ENCODE data around the gene CMTR1.
"Not testable (repeated sequence)": the region's sequence is repeated elsewhere in the genome, so short reads cannot be mapped to it uniquely, and the experiment has no call there.

CMTR1 gene

GRCh38 chr6:37435373-37435772, 2.4 kb downstream of the CMTR1 start:
- DNase-seq (ENCODE audit: low read depth in 3 of 3): no peak

GRCh38 chr6:37435816-37436215, 2.8 kb downstream of the CMTR1 start:
- no peak for DNase-seq (ENCODE audit: low read depth in 3 of 3)

- DNase-seq (ENCODE audit: low read depth in 3 of 3): no peak
These were observed 5.9 kb downstream of the CMTR1 start for GRCh38 chr6:37438930-37439329.

- DNase-seq (ENCODE audit: low read depth in 3 of 3): no peak
These were observed 8.6 kb downstream of the CMTR1 start for GRCh38 chr6:37441651-37442050.

GRCh38 chr6:37442416-37443215, 9.6 kb downstream of the CMTR1 start:
- DNase-seq (ENCODE audit: low read depth in 3 of 3): no peak

- DNase-seq (ENCODE audit: low read depth in 3 of 3): not testable (repeated sequence)
These were observed 10.2 kb downstream of the CMTR1 start for GRCh38 chr6:37443216-37443542.

- DNase-seq (ENCODE audit: low read depth in 3 of 3): no peak
These were observed 17.0 kb downstream of the CMTR1 start for GRCh38 chr6:37449984-37450383.

- DNase-seq (ENCODE audit: low read depth in 3 of 3): no peak
These were observed 18.6 kb downstream of the CMTR1 start for GRCh38 chr6:37451441-37452193.

GRCh38 chr6:37452522-37452921, 19.5 kb downstream of the CMTR1 start:
- no peak for DNase-seq (ENCODE audit: low read depth in 3 of 3)

- DNase-seq (ENCODE audit: low read depth in 3 of 3): no peak
These were observed 21.6 kb downstream of the CMTR1 start for GRCh38 chr6:37454420-37455140.

- no peak for DNase-seq (ENCODE audit: low read depth in 3 of 3)
These were observed 23.1 kb downstream of the CMTR1 start for GRCh38 chr6:37456126-37456525.

- DNase-seq (ENCODE audit: low read depth in 3 of 3): no peak
These were observed 24.0 kb downstream of the CMTR1 start for GRCh38 chr6:37456816-37457560.

GRCh38 chr6:37459981-37460800, 27.2 kb downstream of the CMTR1 start:
- DNase-seq (ENCODE audit: low read depth in 3 of 3): no peak

GRCh38 chr6:37460805-37461204, 27.8 kb downstream of the CMTR1 start:
- DNase-seq (ENCODE audit: low read depth in 3 of 3): no peak

- no peak for DNase-seq (ENCODE audit: low read depth in 3 of 3)
These were observed 30.1 kb downstream of the CMTR1 start for GRCh38 chr6:37463110-37463509.

GRCh38 chr6:37467718-37468117, 34.7 kb downstream of the CMTR1 start:
- no peak for DNase-seq (ENCODE audit: low read depth in 3 of 3)

- no peak for DNase-seq (ENCODE audit: low read depth in 3 of 3)
These were observed 40.5 kb downstream of the CMTR1 start for GRCh38 chr6:37473364-37474095.

- no peak for DNase-seq (ENCODE audit: low read depth in 3 of 3)
These were observed 41.3 kb downstream of the CMTR1 start for GRCh38 chr6:37474316-37474715.

- no peak for DNase-seq (ENCODE audit: low read depth in 3 of 3)
These were observed 44.2 kb downstream of the CMTR1 start for GRCh38 chr6:37477191-37477590.

Measured in stimulated activated CD4-positive, alpha-beta T cell treated with anti-CD3 and anti-CD28 coated beads, TNF-alpha, amount 100 ng/mL, for 4 hours (primary cell).